HG02884 (cell line): ENCODE data around the gene GSTA1.
A peak's percentile ranks its signal among the peaks of the same experiment; 100 is the strongest.
"Not testable (repeated sequence)": the region's sequence is repeated elsewhere in the genome, so short reads cannot be mapped to it uniquely, and the experiment has no call there.

Experiments
- ATAC-seq: cut with Tn5 transposase; IDR thresholded peaks from one replicate; pipeline ENCODE4 v1.9.1; 2021; ENCODE audit warnings: mild to moderate bottlenecking, moderate library complexity; ENCODE audit not compliant: unreplicated experiment

Gene GSTA1

GRCh38 chr6:52803668-52804255, at the start of gene GSTA1:
GSTA1 (minus strand) TSS chr6:52803816; CDS start chr6:52799267, 4,549 bp downstream.
- ATAC-seq = not testable (repeated sequence)

- ATAC-seq = no peak
These were observed 45.5 kb upstream of the GSTA1 start for GRCh38 chr6:52849137-52849536.

- no peak for ATAC-seq
These were observed 42.4 kb upstream of the GSTA1 start for GRCh38 chr6:52846002-52846401.

GRCh38 chr6:52843605-52844004, 40.0 kb upstream of the GSTA1 start:
- ATAC-seq = no peak

GRCh38 chr6:52840763-52841585, 37.4 kb upstream of the GSTA1 start, which contains the start of gene GSTA5:
GSTA5 (minus strand) TSS chr6:52840813.
- no peak for ATAC-seq

- peak; percentile 78 for ATAC-seq
These were observed 35.8 kb upstream of the GSTA1 start for GRCh38 chr6:52839124-52840055.

GRCh38 chr6:52834481-52834880, 30.9 kb upstream of the GSTA1 start:
- no peak for ATAC-seq

- not testable (repeated sequence) for ATAC-seq
These were observed 27.3 kb upstream of the GSTA1 start for GRCh38 chr6:52830869-52831268.

- ATAC-seq = no peak
These were observed 25.6 kb upstream of the GSTA1 start for GRCh38 chr6:52829046-52829817.

GRCh38 chr6:52828621-52829020, 25.0 kb upstream of the GSTA1 start:
- ATAC-seq = not testable (repeated sequence)

- ATAC-seq = not testable (repeated sequence)
These were observed 23.6 kb upstream of the GSTA1 start for GRCh38 chr6:52827073-52827783.

- ATAC-seq = no peak
These were observed 22.9 kb upstream of the GSTA1 start for GRCh38 chr6:52826513-52826912.

GRCh38 chr6:52825900-52826459, 22.4 kb upstream of the GSTA1 start:
- ATAC-seq = not testable (repeated sequence)

GRCh38 chr6:52825270-52825793, 21.7 kb upstream of the GSTA1 start:
- not testable (repeated sequence) for ATAC-seq

- no peak for ATAC-seq
These were observed 18.2 kb upstream of the GSTA1 start for GRCh38 chr6:52821842-52822241.

GRCh38 chr6:52820198-52820597, 16.6 kb upstream of the GSTA1 start:
- ATAC-seq = no peak

- ATAC-seq = peak; percentile 96
These were observed 11.8 kb upstream of the GSTA1 start for GRCh38 chr6:52815167-52816092.

GRCh38 chr6:52814545-52814944, 10.9 kb upstream of the GSTA1 start:
- not testable (repeated sequence) for ATAC-seq
